Measurements from ENCODE around the gene KCNH3. TPM values are rescaled to one million over a fixed set of nuclear protein-coding genes. Genes with fewer than 3 reads are reported as not detected.

Gene KCNH3
- total and polyA plus RNA-seq, 2 experiments from 2014 or later = 0.21 to 0.52 TPM

GRCh38 chr12:49545815-49546214 lies 7.0 kb downstream of the KCNH3 start (continued):
- TF ChIP-seq, protein P1, sequence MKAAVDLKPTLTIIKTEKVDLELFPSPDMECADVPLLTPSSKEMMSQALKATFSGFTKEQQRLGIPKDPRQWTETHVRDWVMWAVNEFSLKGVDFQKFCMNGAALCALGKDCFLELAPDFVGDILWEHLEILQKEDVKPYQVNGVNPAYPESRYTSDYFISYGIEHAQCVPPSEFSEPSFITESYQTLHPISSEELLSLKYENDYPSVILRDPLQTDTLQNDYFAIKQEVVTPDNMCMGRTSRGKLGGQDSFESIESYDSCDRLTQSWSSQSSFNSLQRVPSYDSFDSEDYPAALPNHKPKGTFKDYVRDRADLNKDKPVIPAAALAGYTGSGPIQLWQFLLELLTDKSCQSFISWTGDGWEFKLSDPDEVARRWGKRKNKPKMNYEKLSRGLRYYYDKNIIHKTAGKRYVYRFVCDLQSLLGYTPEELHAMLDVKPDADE (IDR thresholded peaks at IDR 0.05) = no peak
- no peak for TF ChIP-seq CREB1 (CRISPR knock-in tag; IDR thresholded peaks at IDR 0.05; ENCODE audit: low read depth)
- no peak for TF ChIP-seq ZNF114 (CRISPR knock-in tag; IDR thresholded peaks at IDR 0.05)
- no peak for TF ChIP-seq ZNF331 (CRISPR knock-in tag; IDR thresholded peaks at IDR 0.05; ENCODE audit: low read depth)
- TF ChIP-seq EZH2 (IDR thresholded peaks at IDR 0.05; ENCODE audit: low read depth, unreplicated experiment) = no peak
- TF ChIP-seq, protein P2, sequence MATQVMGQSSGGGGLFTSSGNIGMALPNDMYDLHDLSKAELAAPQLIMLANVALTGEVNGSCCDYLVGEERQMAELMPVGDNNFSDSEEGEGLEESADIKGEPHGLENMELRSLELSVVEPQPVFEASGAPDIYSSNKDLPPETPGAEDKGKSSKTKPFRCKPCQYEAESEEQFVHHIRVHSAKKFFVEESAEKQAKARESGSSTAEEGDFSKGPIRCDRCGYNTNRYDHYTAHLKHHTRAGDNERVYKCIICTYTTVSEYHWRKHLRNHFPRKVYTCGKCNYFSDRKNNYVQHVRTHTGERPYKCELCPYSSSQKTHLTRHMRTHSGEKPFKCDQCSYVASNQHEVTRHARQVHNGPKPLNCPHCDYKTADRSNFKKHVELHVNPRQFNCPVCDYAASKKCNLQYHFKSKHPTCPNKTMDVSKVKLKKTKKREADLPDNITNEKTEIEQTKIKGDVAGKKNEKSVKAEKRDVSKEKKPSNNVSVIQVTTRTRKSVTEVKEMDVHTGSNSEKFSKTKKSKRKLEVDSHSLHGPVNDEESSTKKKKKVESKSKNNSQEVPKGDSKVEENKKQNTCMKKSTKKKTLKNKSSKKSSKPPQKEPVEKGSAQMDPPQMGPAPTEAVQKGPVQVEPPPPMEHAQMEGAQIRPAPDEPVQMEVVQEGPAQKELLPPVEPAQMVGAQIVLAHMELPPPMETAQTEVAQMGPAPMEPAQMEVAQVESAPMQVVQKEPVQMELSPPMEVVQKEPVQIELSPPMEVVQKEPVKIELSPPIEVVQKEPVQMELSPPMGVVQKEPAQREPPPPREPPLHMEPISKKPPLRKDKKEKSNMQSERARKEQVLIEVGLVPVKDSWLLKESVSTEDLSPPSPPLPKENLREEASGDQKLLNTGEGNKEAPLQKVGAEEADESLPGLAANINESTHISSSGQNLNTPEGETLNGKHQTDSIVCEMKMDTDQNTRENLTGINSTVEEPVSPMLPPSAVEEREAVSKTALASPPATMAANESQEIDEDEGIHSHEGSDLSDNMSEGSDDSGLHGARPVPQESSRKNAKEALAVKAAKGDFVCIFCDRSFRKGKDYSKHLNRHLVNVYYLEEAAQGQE (IDR thresholded peaks at IDR 0.05; ENCODE audit: unreplicated experiment) = no peak

DNA sequence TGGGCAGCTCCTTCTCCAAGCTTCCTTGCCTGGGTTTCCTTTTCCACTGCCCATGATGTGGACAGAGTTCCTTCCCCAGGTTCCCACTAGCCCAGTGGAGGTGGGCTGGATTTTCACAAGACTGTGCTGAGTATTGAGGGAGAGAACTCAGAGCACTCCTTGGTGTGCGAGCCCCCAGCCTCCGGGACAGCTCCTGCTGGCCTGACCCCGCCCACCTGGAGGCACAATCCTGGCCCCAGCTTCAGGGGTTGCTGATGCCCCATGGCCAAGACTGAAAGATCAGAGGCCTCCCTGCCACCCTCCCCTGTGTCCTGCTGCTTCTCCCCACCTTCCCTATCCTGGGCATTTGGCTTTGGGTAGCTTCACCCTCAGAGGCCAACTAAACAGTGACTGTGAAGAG lies 7.7 kb downstream of the KCNH3 start:
- H3K9me3 Mint-ChIP-seq = no peaks in the 10 kb centered on the region; the same call in 2 of the 3 replicates
- TF ChIP-seq NANOG (IDR thresholded peaks at IDR 0.05; ENCODE audit: borderline replicate concordance) (no peak), ZNF114 (CRISPR knock-in tag; IDR thresholded peaks at IDR 0.05) (no peak), POLR2AphosphoS5 (IDR thresholded peaks at IDR 0.05; ENCODE audit: low read depth) (no peak), EZH2 (IDR thresholded peaks at IDR 0.05; ENCODE audit: low read depth, unreplicated experiment) (no peak), ZNF331 (CRISPR knock-in tag; IDR thresholded peaks at IDR 0.05; ENCODE audit: low read depth) (no peak), STAT1 (IDR thresholded peaks at IDR 0.05; ENCODE audit: unreplicated experiment) (no peak), CTCF (conservative IDR thresholded peaks at IDR 0.05; ENCODE audit: low read depth in 2 of 2) (no peak), ZNF462 (CRISPR knock-in tag; IDR thresholded peaks at IDR 0.05) (no peak), JUNB (IDR thresholded peaks at IDR 0.05; ENCODE audit: unreplicated experiment) (no peak)

More for the DNA sequence above, 7.7 kb downstream of the KCNH3 start:
- H3K9me2 ChIP-seq (ENCODE audit: insufficient read depth) = no peaks in the 10 kb centered on the region
- H3K27me3 ChIP-seq (ENCODE audit: insufficient read depth) = peaks cover 99% of the 10 kb centered on the region
- H2AFZ ChIP-seq = no peak overlapping the region
- no peak overlapping the region for H3K4me2 ChIP-seq
- Mint-ChIP-seq H3K27ac (no peak overlapping the region), H3K4me1 (peaks cover 25% of the 10 kb centered on the region), H3K36me3 (ENCODE audit: low read depth) (no peaks in the 10 kb centered on the region), H3K4me3 (no peak overlapping the region), H3K27me3 (ENCODE audit: insufficient read depth, low read depth, poor library complexity) (peaks cover 93% of the 10 kb centered on the region)
- DNase-seq (ENCODE audit: low spot score) (no peak), ATAC-seq (no peak)
- no peak overlapping the region for H3K4me3 ChIP-seq
- no peaks in the 10 kb centered on the region for H3F3A ChIP-seq (replicated peaks; ENCODE audit: low read depth)
- no peaks in the 10 kb centered on the region; the same call in 1 of the 2 replicates for H4K20me1 ChIP-seq (replicated peaks; ENCODE audit: insufficient read depth)
- peaks cover 8% of the 10 kb centered on the region; the same call in 1 of the 2 replicates for H3K4me1 ChIP-seq (ENCODE audit: insufficient read depth)
- no peaks in the 10 kb centered on the region for H3K36me3 ChIP-seq (ENCODE audit: insufficient read depth)
- no peak overlapping the region for H3K27ac ChIP-seq (ENCODE audit: low read depth)
- no peaks in the 10 kb centered on the region for H3K79me2 ChIP-seq (replicated peaks; ENCODE audit: insufficient read depth)

Measured in GM23338 (cell line).